Stimulated activated naive CD8-positive, alpha-beta T cell treated with anti-CD3 and anti-CD28 coated beads, Interleukin-15, amount 100 ng/mL, for 72 hours (primary cell): ENCODE measurements around the gene TSPAN32.

Source experiments
- ATAC-seq: fragments of 150-1000 bp; cut with Tn5 transposase; 2 replicates; pipeline ENCODE4 v1.10.0; 2021; ENCODE audit warnings: mild to moderate bottlenecking, moderate library complexity
- DNase-seq, 2 donors: peaks; one replicate each; pipeline ENCODE4 v3.0.0; 2021 to 2022
- H3K27ac Mint-ChIP-seq, 2 donors: one replicate each; pipeline ENCODE4 v1.8.0; 2022; ENCODE audit warnings: mild to moderate bottlenecking in 2 of 2, mixed read lengths in 2 of 2, moderate library complexity in 2 of 2
- H3K27me3 Mint-ChIP-seq: one replicate; pipeline ENCODE4 v1.8.0; 2022; ENCODE audit warnings: mixed read lengths
- H3K4me1 Mint-ChIP-seq: one replicate; pipeline ENCODE4 v1.8.0; 2022; ENCODE audit warnings: mild to moderate bottlenecking, mixed read lengths
- H3K4me3 Mint-ChIP-seq, 2 donors: one replicate each; pipeline ENCODE4 v1.8.0; 2022; ENCODE audit warnings: mild to moderate bottlenecking in 2 of 2, mixed read lengths in 2 of 2, moderate library complexity in 1 of 2
- H3K9me3 Mint-ChIP-seq, 2 donors: one replicate each; pipeline ENCODE4 v1.8.0; 2022; ENCODE audit warnings: mixed read lengths in 2 of 2

Gene TSPAN32

GRCh38 chr11:2301631-2302305 lies at the start of gene TSPAN32, which contains the start of gene C11orf21:
TSPAN32 (plus strand) TSS chr11:2302013; CDS start chr11:2302150, 137 bp downstream.
C11orf21 (minus strand) TSS chr11:2301918; CDS start chr11:2301808, 110 bp downstream.
- Mint-ChIP-seq H3K9me3 (no peaks in the 10 kb centered on the region), H3K27me3 (no peaks in the 10 kb centered on the region), H3K27ac (peak within 1 kb of the TSS; percentile 95 to 97), H3K4me3 (peak within 1 kb of the TSS; percentile 97 to 98), H3K4me1 (peaks cover 91% of the 10 kb centered on the region)
- peak; percentile 69 for ATAC-seq
- peak; percentile 56 to 76 for DNase-seq

GRCh38 chr11:2252018-2252417 lies 49.8 kb upstream of the TSPAN32 start:
- Mint-ChIP-seq H3K4me3 (no peak overlapping the region), H3K27ac (no peak overlapping the region), H3K9me3 (no peaks in the 10 kb centered on the region), H3K4me1 (no peaks in the 10 kb centered on the region), H3K27me3 (peaks cover 8% of the 10 kb centered on the region)
- DNase-seq (no peak), ATAC-seq (no peak)

- Mint-ChIP-seq H3K4me1 (no peaks in the 10 kb centered on the region), H3K4me3 (no peak overlapping the region), H3K27me3 (no peaks in the 10 kb centered on the region), H3K27ac (no peak overlapping the region), H3K9me3 (no peaks in the 10 kb centered on the region)
- DNase-seq (no peak), ATAC-seq (no peak)
Measured at GRCh38 chr11:2256293-2256913, 45.4 kb upstream of the TSPAN32 start.

GRCh38 chr11:2256951-2257700 lies 44.7 kb upstream of the TSPAN32 start:
- H3K27ac Mint-ChIP-seq, result peak overlapping the region in 1 of 2 donors; percentile 78
- H3K4me3 Mint-ChIP-seq, result no peak overlapping the region
- DNase-seq (no peak), ATAC-seq (no peak)
- H3K4me1 Mint-ChIP-seq, result no peaks in the 10 kb centered on the region
- H3K9me3 Mint-ChIP-seq, result no peaks in the 10 kb centered on the region
- no peaks in the 10 kb centered on the region for H3K27me3 Mint-ChIP-seq

GRCh38 chr11:2258501-2259465 lies 43.0 kb upstream of the TSPAN32 start:
- Mint-ChIP-seq H3K4me1 (no peaks in the 10 kb centered on the region), H3K9me3 (no peaks in the 10 kb centered on the region), H3K27ac (no peak overlapping the region), H3K27me3 (no peaks in the 10 kb centered on the region), H3K4me3 (no peak overlapping the region)
- DNase-seq (no peak), ATAC-seq (no peak)

GRCh38 chr11:2259466-2259830 lies 42.4 kb upstream of the TSPAN32 start:
- ATAC-seq (no peak), DNase-seq (no peak)
- no peaks in the 10 kb centered on the region for H3K27me3 Mint-ChIP-seq
- H3K9me3 Mint-ChIP-seq, result no peaks in the 10 kb centered on the region
- H3K4me3 Mint-ChIP-seq, result no peak overlapping the region
- H3K4me1 Mint-ChIP-seq, result no peaks in the 10 kb centered on the region
- no peak overlapping the region for H3K27ac Mint-ChIP-seq

- Mint-ChIP-seq H3K27ac (no peak overlapping the region), H3K9me3 (no peaks in the 10 kb centered on the region), H3K4me1 (no peaks in the 10 kb centered on the region), H3K4me3 (no peak overlapping the region), H3K27me3 (no peaks in the 10 kb centered on the region)
- no peak for ATAC-seq
- no peak for DNase-seq
Measured at GRCh38 chr11:2259897-2260451, 41.8 kb upstream of the TSPAN32 start.

GRCh38 chr11:2260491-2261364 lies 41.1 kb upstream of the TSPAN32 start:
- DNase-seq, result no peak
- ATAC-seq, result no peak
- Mint-ChIP-seq H3K4me3 (no peak overlapping the region), H3K27ac (no peak overlapping the region), H3K9me3 (no peaks in the 10 kb centered on the region), H3K4me1 (peaks cover 7% of the 10 kb centered on the region), H3K27me3 (no peaks in the 10 kb centered on the region)

GRCh38 chr11:2261436-2262230 lies 40.2 kb upstream of the TSPAN32 start:
- H3K27me3 Mint-ChIP-seq, result no peaks in the 10 kb centered on the region
- no peak overlapping the region for H3K27ac Mint-ChIP-seq

GRCh38 chr11:2262301-2263070 lies 39.3 kb upstream of the TSPAN32 start:
- H3K9me3 Mint-ChIP-seq, result no peaks in the 10 kb centered on the region
- DNase-seq (no peak), ATAC-seq (no peak)
- H3K4me1 Mint-ChIP-seq, result peaks cover 23% of the 10 kb centered on the region
- no peak overlapping the region for H3K4me3 Mint-ChIP-seq
- no peaks in the 10 kb centered on the region for H3K27me3 Mint-ChIP-seq
- peak overlapping the region in 1 of 2 donors; percentile 34 for H3K27ac Mint-ChIP-seq

More at GRCh38 chr11:2261436-2262230, 40.2 kb upstream of the TSPAN32 start:
- Mint-ChIP-seq H3K9me3 (no peaks in the 10 kb centered on the region), H3K4me1 (peaks cover 16% of the 10 kb centered on the region), H3K4me3 (no peak overlapping the region)
- ATAC-seq (no peak), DNase-seq (no peak)

- H3K4me3 Mint-ChIP-seq, result no peak overlapping the region
- peaks cover 29% of the 10 kb centered on the region for H3K4me1 Mint-ChIP-seq
- ATAC-seq (no peak), DNase-seq (no peak)
- peaks cover 6% of the 10 kb centered on the region for H3K27me3 Mint-ChIP-seq
- no peaks in the 10 kb centered on the region for H3K9me3 Mint-ChIP-seq
- H3K27ac Mint-ChIP-seq, result no peak overlapping the region
Measured at GRCh38 chr11:2263071-2263565, 38.7 kb upstream of the TSPAN32 start.

- no peak overlapping the region for H3K27ac Mint-ChIP-seq
- no peak overlapping the region for H3K4me3 Mint-ChIP-seq
- H3K4me1 Mint-ChIP-seq, result peaks cover 35% of the 10 kb centered on the region
- peaks cover 13% of the 10 kb centered on the region for H3K27me3 Mint-ChIP-seq
- H3K9me3 Mint-ChIP-seq, result no peaks in the 10 kb centered on the region
- no peak for DNase-seq
- no peak for ATAC-seq
Measured at GRCh38 chr11:2263724-2264360, 38.0 kb upstream of the TSPAN32 start.
